A549 treated with Mapracorat at 1 μM for 4 hours (cell line): ENCODE measurements around the gene TBX3. TPM values are rescaled to one million over a fixed set of nuclear protein-coding genes. Genes with fewer than 3 reads are reported as not detected.

Experiments used
- total RNA-seq: library from RNA; stranded (reverse); fragments of 200-300 nt; extraction: Qiagen RNA extraction; gene quantifications from 5 replicates; pipeline ENCODE4 v1.2.3, GENCODE V29; 2022

Gene TBX3
- total RNA-seq: 38.2 to 56.5 TPM (median 55.1 TPM) in 5 replicates

DNA sequence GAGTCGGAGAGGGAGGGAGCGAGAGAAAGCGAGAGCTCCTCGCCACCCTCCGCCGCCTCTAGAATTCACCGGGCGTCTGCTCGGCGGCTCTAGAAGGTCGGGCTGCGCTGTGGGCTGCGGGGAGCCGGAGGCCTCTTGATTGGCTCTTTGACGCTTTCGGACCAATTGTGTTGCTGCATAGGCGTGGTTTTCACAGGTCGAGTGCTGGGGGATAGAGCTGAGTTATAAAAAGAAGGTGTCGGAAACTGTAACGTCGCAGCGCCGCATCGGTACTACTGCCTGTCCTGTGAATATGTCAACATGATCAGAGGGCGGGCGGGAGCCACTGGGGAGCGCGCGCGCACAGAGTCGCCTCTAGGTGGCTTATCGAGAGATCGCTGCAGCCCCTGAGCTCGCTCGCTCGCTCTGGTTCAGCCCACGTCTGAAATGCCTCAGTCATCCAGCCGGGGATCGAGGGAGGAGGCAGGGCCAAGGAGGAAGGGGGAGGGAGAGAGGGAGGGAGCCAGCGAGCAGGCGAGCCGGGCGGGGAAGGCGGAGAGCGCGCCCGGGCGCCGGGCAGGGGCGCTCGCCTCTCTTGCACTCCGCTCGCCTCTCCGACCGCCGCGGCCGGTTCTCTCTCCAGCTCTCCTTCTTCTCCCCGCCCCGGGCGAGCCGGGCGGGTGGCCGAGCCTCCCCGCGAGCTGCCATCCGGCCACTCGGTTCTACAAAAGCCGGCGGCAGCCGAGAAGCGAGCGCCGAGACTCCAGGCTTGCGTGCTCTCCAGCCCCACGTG, at the start of gene TBX3:
TBX3 (minus strand) TSS at position 78 of the 772 bp plus-strand sequence. CDS start 975 bp downstream, outside the sequence.

